Activated effector memory CD4-positive, alpha-beta T cell treated with anti-CD3 and anti-CD28 coated beads, Interleukin-2, amount 50 U/mL, for 16 hours (primary cell): Measurements from ENCODE around the gene PTGIS.

Experiments
- DNase-seq: peaks from one replicate; pipeline ENCODE4 v3.0.0-alpha.2; 2020

Gene PTGIS

GRCh38 chr20:49461894-49462620, 105.9 kb downstream of the PTGIS start:
- DNase-seq = no peak

- no peak for DNase-seq
These were observed 107.0 kb downstream of the PTGIS start for GRCh38 chr20:49460916-49461315.

- DNase-seq = no peak
These were observed 107.8 kb downstream of the PTGIS start for GRCh38 chr20:49460131-49460530.

DNA sequence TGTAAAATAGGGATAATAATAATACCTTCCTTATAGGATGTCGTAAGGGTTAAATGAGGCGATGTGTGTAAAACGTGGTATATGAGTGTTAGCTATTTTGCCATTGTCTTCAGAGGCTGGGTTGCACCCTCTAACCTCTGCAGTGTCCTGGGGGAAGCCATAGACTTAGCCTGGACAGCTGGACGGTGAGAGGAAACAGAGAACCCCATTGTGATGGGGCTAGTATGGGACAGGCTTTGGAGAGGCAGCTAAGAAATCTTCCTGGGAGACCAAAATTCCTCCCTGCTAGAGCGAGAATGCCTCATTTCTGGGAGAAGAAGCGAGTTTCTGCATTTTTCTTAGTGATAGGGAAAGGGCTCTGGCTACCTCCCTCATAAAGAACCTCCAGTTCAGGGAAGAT, 108.3 kb downstream of the PTGIS start:
- no peak for DNase-seq

- DNase-seq = no peak
These were observed 110.5 kb downstream of the PTGIS start for GRCh38 chr20:49457444-49457843.

GRCh38 chr20:49456646-49457045, 111.3 kb downstream of the PTGIS start:
- no peak for DNase-seq

- no peak for DNase-seq
These were observed 112.2 kb downstream of the PTGIS start for GRCh38 chr20:49455691-49456090.
